PC-3 (cell line): ENCODE measurements around the gene FOXK1. TPM values are rescaled to one million over a fixed set of nuclear protein-coding genes. Genes with fewer than 3 reads are reported as not detected.

ENCODE experiments used
- ATAC-seq: fragments of 200-7000 bp; cut with Tn5 transposase; 2 replicates; pipeline ENCODE4 v1.9.1; 2020; ENCODE audit warnings: mild to moderate bottlenecking, moderate library complexity
- BruUV-seq: library from RNA; stranded (reverse); fragments of 400-500 nt; replicated peaks from 2 replicates; lab custom pipeline; 2021; lab: Mats Ljungman, UMichigan
- CTCF ChIA-PET: fragments of 300-600 bp; sonication (Branson Sonifier 250); formaldehyde crosslinking; loops from one replicate; lab custom pipeline; 2022; ENCODE audit warnings: antibody characterized with exemption; lab: Charles Lee
- POLR2A ChIA-PET: fragments of 300-600 bp; sonication (Branson Sonifier 250); formaldehyde crosslinking; loops from one replicate; lab custom pipeline; 2022; ENCODE audit warnings: antibody characterized with exemption; ENCODE audit not compliant: unreplicated experiment; lab: Charles Lee
- DNase-seq: peaks from one replicate; pipeline ENCODE4 v3.0.0-alpha.2; 2015
- H2AFZ ChIP-seq: fragments of 300-600 bp; sonication (generic); 2 replicates; pipeline ENCODE4 v1.6.0; 2016; ENCODE audit warnings: antibody characterized with exemption, low read length
- H3F3A ChIP-seq: fragments of 300-600 bp; sonication (generic); one replicate; pipeline ENCODE4 v1.6.0; 2017; ENCODE audit warnings: antibody characterized with exemption, low read length, control low read depth, mild to moderate bottlenecking; ENCODE audit not compliant: unreplicated experiment
- H3K27ac ChIP-seq: fragments of 300-600 bp; sonication (generic); 2 replicates; pipeline ENCODE4 v1.5.1; 2016; ENCODE audit warnings: mild to moderate bottlenecking, low read length
- H3K27me3 ChIP-seq: fragments of 300-600 bp; sonication (generic); 2 replicates; pipeline ENCODE4 v1.6.1; 2016; ENCODE audit warnings: low read length, mixed read lengths
- H3K36me3 ChIP-seq: fragments of 300-600 bp; sonication (generic); 2 replicates; pipeline ENCODE4 v1.6.1; 2016; ENCODE audit warnings: low read depth, mixed run types, low read length, mixed read lengths
- H3K4me1 ChIP-seq: fragments of 300-600 bp; sonication (generic); 2 replicates; pipeline ENCODE4 v1.5.1; 2016; ENCODE audit warnings: low read length; ENCODE audit not compliant: insufficient read depth
- H3K4me2 ChIP-seq: fragments of 300-600 bp; sonication (generic); 2 replicates; pipeline ENCODE4 v1.6.0; 2016; ENCODE audit warnings: low read length
- H3K4me3 ChIP-seq: fragments of 300-600 bp; sonication (generic); 2 replicates; pipeline ENCODE4 v1.5.1; 2016; ENCODE audit warnings: mild to moderate bottlenecking, low read length, mixed read lengths
- H3K79me2 ChIP-seq: fragments of 300-600 bp; sonication (generic); 2 replicates; pipeline ENCODE4 v1.6.1; 2017; ENCODE audit warnings: low read length, mixed read lengths
- H3K9ac ChIP-seq: fragments of 300-600 bp; sonication (generic); 2 replicates; pipeline ENCODE4 v1.6.0; 2016; ENCODE audit warnings: mild to moderate bottlenecking, low read length
- H3K9me2 ChIP-seq: fragments of 300-600 bp; sonication (generic); replicated peaks from 2 replicates; pipeline ENCODE4 v1.6.1; 2016; ENCODE audit warnings: mixed run types, low read length, mixed read lengths
- H3K9me3 ChIP-seq: fragments of 300-600 bp; sonication (generic); 2 replicates; pipeline ENCODE4 v1.6.1; 2016; ENCODE audit warnings: low read length, mixed read lengths
- H4K20me1 ChIP-seq: fragments of 300-600 bp; sonication (generic); 2 replicates; pipeline ENCODE4 v1.6.1; 2016; ENCODE audit warnings: low read length, mixed read lengths
- EZH2 ChIP-seq: fragments of 300-600 bp; sonication (generic); IDR thresholded peaks from one replicate; pipeline ENCODE4 v1.6.1; 2017; ENCODE audit warnings: antibody characterized with exemption, mild to moderate bottlenecking, low read length; ENCODE audit not compliant: unreplicated experiment
- EZH2phosphoT487 ChIP-seq: fragments of 300-600 bp; sonication (generic); IDR thresholded peaks from 2 replicates; pipeline ENCODE4 v1.6.1; 2018; ENCODE audit warnings: mild to moderate bottlenecking, antibody characterized with exemption, low read length, borderline replicate concordance
- intact Hi-C: fragments of 100-400 bp; cut with micrococcal nuclease; formaldehyde crosslinking; loops from 2 replicates; pipeline ENCODE4 v1.9.0; 2023
- total RNA-seq: library from RNA; depleted of rRNA; stranded (reverse); fragments of >200 nt; gene quantifications from 2 replicates; pipeline ENCODE4 v1.2.3, GENCODE V29; 2014
- TF ChIP-seq, protein P1 (sequence below): fragments of 300-600 bp; sonication (generic); conservative IDR thresholded peaks from 2 replicates; pipeline ENCODE4 v1.5.1; 2017; ENCODE audit warnings: antibody characterized with exemption, low read depth, mild to moderate bottlenecking, low read length

The FOXK1 gene
- total RNA-seq, 1 experiment from 2014 or later, result 13.2 TPM

DNA sequence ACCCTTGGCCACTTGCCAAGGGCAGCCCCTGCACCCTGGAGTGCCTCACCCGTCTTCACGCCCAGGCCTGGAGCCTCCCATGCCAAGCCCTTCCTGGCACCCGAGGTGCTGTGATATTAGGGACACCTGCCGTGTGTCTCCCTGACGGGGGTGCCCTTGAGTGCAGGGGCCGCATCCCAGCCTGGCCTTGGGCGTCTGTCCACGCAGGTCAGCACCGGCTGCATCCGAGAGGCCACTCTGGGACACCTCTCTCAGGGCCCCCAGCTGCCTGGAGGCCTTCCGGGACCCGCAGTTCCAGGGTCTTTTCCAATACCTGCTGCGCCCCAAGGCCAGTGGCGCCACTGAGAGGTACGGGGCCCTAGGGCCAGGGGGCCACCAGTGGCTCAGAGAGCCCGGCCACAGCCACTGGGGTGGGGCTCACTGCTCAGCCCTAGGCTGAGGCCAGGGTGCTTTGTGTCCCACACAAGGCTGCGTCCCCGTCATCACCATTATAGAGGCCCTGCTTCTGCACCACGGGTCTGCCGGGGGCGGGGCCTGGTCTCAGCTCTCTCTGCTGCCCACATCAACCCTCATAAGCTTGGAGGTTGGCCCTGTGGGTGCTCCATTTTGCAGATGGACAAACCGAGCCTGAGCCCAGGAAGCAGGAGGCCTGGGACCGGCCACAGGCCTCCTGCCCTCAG is 106.0 kb downstream of the FOXK1 start:
- ChIA-PET CTCF (no interaction called here), POLR2A (no interaction called here)
- no peaks in the 10 kb centered on the region for H3K27me3 ChIP-seq
- H2AFZ ChIP-seq, result no peak overlapping the region
- BruUV-seq, result no TSS peak
- no peaks in the 10 kb centered on the region for H3K9me2 ChIP-seq
- H3F3A ChIP-seq, result no peaks in the 10 kb centered on the region
- no peak overlapping the region for H3K27ac ChIP-seq
- TF ChIP-seq, protein P1, sequence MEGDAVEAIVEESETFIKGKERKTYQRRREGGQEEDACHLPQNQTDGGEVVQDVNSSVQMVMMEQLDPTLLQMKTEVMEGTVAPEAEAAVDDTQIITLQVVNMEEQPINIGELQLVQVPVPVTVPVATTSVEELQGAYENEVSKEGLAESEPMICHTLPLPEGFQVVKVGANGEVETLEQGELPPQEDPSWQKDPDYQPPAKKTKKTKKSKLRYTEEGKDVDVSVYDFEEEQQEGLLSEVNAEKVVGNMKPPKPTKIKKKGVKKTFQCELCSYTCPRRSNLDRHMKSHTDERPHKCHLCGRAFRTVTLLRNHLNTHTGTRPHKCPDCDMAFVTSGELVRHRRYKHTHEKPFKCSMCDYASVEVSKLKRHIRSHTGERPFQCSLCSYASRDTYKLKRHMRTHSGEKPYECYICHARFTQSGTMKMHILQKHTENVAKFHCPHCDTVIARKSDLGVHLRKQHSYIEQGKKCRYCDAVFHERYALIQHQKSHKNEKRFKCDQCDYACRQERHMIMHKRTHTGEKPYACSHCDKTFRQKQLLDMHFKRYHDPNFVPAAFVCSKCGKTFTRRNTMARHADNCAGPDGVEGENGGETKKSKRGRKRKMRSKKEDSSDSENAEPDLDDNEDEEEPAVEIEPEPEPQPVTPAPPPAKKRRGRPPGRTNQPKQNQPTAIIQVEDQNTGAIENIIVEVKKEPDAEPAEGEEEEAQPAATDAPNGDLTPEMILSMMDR, result no peak
- TF ChIP-seq EZH2 (no peak), EZH2phosphoT487 (no peak)
- ATAC-seq (no peak), DNase-seq (no peak)
- peaks cover 4% of the 10 kb centered on the region; the same call in 1 of the 2 replicates for H3K36me3 ChIP-seq
- no peaks in the 10 kb centered on the region for H4K20me1 ChIP-seq
- H3K79me2 ChIP-seq, result no peaks in the 10 kb centered on the region
- no peaks in the 10 kb centered on the region for H3K4me1 ChIP-seq
- H3K9ac ChIP-seq, result no peak overlapping the region
- no peak overlapping the region for H3K4me2 ChIP-seq
- intact Hi-C loops, result no loop called here
- H3K9me3 ChIP-seq, result no peaks in the 10 kb centered on the region
- no peak overlapping the region for H3K4me3 ChIP-seq

DNA sequence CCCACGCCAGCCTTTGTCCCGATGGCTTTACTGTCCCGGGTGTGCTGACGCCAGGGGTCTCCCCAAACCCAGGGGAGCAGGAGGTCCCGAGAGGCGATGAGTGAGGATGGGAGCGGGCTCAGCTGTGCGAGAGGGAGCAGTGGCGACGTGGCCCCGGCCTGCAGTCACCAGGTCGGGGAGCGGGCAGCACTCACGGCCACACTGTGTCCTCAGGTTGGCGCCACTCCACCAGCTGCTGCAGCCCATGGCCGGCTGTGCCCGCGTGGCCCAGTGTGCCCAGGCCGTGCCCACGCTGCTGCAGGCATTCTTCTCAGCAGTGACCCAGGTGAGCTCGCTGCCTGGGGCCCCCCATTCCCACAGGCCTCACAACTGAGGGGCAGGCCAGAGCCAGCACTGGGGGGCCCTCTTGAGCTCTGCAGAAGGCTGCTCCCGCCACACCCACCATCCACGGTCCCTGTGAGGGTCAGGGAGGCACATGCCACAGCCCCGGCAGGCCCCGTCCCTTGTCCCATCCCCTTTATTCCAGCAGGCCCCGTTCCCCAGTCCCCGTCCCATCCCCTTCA is 106.6 kb downstream of the FOXK1 start:
- POLR2A ChIA-PET, result no interaction called here
- H3K4me1 ChIP-seq, result no peaks in the 10 kb centered on the region
- DNase-seq, result no peak
- peaks cover 4% of the 10 kb centered on the region; the same call in 1 of the 2 replicates for H3K36me3 ChIP-seq
- H3F3A ChIP-seq, result no peaks in the 10 kb centered on the region
- no peak overlapping the region for H3K27ac ChIP-seq
- no peaks in the 10 kb centered on the region for H3K9me3 ChIP-seq
- H3K79me2 ChIP-seq, result no peaks in the 10 kb centered on the region
- intact Hi-C loops, result no loop called here
- no peak overlapping the region for H3K4me3 ChIP-seq
- H3K4me2 ChIP-seq, result no peak overlapping the region
- CTCF ChIA-PET, result no interaction called here
- ATAC-seq, result no peak
- no peaks in the 10 kb centered on the region for H4K20me1 ChIP-seq
- no peak overlapping the region for H2AFZ ChIP-seq
- no peak overlapping the region for H3K9ac ChIP-seq
- BruUV-seq, result no TSS peak
- no peaks in the 10 kb centered on the region for H3K9me2 ChIP-seq
- TF ChIP-seq EZH2 (no peak), EZH2phosphoT487 (no peak)
- TF ChIP-seq, protein P1, result no peak
- no peaks in the 10 kb centered on the region for H3K27me3 ChIP-seq
